ENCODE measurements around the gene SLC22A17. TPM values are rescaled to one million over a fixed set of nuclear protein-coding genes. Genes with fewer than 3 reads are reported as not detected.
A peak's percentile ranks its signal among the peaks of the same experiment; 100 is the strongest.

Gene SLC22A17
- total and polyA plus RNA-seq, 2 of the 13 experiments (the other 11 are each of a cell fraction or from before 2014, with no cell fraction given): 0.95 to 1.1 TPM

DNA sequence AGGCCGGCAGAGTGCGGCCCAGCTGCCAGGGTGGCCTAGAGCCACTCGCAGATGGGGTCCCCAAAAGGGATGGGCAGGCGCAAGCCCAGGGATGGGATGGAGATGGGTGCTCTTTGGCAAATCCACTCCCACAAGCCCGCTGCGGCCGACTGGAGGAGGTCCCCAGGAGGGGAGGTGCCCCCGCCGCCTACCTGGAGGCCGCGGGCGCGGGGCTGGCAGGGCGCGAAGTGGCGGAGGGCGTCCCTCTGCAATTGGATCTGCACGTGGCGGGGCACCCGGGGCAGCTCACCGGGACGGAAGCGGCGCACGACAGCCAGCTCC is 50.8 kb downstream of the SLC22A17 start (continued):
- TF ChIP-seq HDAC6 (IDR thresholded peaks at IDR 0.05; ENCODE audit: low read depth, low read length) (no peak), REPIN1 (CRISPR knock-in tag; IDR thresholded peaks at IDR 0.05; ENCODE audit: borderline replicate concordance, low read depth) (peak; percentile 76), NONO (IDR thresholded peaks at IDR 0.05) (no peak), NONO (CRISPR knock-in tag; conservative IDR thresholded peaks at IDR 0.05) (no peak), MAFG (CRISPR knock-in tag; IDR thresholded peaks at IDR 0.05) (no peak), FOXA1 (IDR thresholded peaks at IDR 0.05) (no peak), FOXA1 (CRISPR knock-in tag; IDR thresholded peaks at IDR 0.05) (no peak), ZFP37 (CRISPR knock-in tag; IDR thresholded peaks at IDR 0.05; ENCODE audit: borderline replicate concordance) (peak; percentile 98), PHF21A (CRISPR knock-in tag; IDR thresholded peaks at IDR 0.05) (no peak), POGZ (CRISPR knock-in tag; IDR thresholded peaks at IDR 0.05) (peak; percentile 75; the same call in 1 of the 2 replicates), ARNT2 (CRISPR knock-in tag; IDR thresholded peaks at IDR 0.05; ENCODE audit: low read depth) (no peak; the same call in none of the 2 replicates), TBX2 (CRISPR knock-in tag; IDR thresholded peaks at IDR 0.05; ENCODE audit: borderline replicate concordance) (peak; percentile 87; the same call in 1 of the 2 replicates), HOXA5 (CRISPR knock-in tag; IDR thresholded peaks at IDR 0.05) (peak; percentile 96), AKAP8 (CRISPR knock-in tag; IDR thresholded peaks at IDR 0.05) (0 out of 2 replicates have a peak, but pooled peaks have one; percentile 68), SRSF4 (IDR thresholded peaks at IDR 0.05; ENCODE audit: low read depth, low read length, poor library complexity, severe bottlenecking) (no peak), SYNCRIP (IDR thresholded peaks at IDR 0.05; ENCODE audit: insufficient read depth, low read depth, low read length) (no peak), RORA (CRISPR knock-in tag; IDR thresholded peaks at IDR 0.05) (no peak), MATR3 (CRISPR knock-in tag; IDR thresholded peaks at IDR 0.05) (no peak), NBN (conservative IDR thresholded peaks at IDR 0.05) (no peak), RXRB (CRISPR knock-in tag; IDR thresholded peaks at IDR 0.05; ENCODE audit: borderline replicate concordance) (peak; percentile 83), ZC3H4 (CRISPR knock-in tag; IDR thresholded peaks at IDR 0.05; ENCODE audit: borderline replicate concordance) (peak; percentile 36; the same call in 1 of the 2 replicates), ZFP1 (CRISPR knock-in tag; IDR thresholded peaks at IDR 0.05) (peak; percentile 96; the same call in 1 of the 2 replicates)
- TF ChIP-seq, protein P1, sequence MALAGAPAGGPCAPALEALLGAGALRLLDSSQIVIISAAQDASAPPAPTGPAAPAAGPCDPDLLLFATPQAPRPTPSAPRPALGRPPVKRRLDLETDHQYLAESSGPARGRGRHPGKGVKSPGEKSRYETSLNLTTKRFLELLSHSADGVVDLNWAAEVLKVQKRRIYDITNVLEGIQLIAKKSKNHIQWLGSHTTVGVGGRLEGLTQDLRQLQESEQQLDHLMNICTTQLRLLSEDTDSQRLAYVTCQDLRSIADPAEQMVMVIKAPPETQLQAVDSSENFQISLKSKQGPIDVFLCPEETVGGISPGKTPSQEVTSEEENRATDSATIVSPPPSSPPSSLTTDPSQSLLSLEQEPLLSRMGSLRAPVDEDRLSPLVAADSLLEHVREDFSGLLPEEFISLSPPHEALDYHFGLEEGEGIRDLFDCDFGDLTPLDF (CRISPR knock-in tag; IDR thresholded peaks at IDR 0.05): peak; percentile 88
- TF ChIP-seq, protein P2, sequence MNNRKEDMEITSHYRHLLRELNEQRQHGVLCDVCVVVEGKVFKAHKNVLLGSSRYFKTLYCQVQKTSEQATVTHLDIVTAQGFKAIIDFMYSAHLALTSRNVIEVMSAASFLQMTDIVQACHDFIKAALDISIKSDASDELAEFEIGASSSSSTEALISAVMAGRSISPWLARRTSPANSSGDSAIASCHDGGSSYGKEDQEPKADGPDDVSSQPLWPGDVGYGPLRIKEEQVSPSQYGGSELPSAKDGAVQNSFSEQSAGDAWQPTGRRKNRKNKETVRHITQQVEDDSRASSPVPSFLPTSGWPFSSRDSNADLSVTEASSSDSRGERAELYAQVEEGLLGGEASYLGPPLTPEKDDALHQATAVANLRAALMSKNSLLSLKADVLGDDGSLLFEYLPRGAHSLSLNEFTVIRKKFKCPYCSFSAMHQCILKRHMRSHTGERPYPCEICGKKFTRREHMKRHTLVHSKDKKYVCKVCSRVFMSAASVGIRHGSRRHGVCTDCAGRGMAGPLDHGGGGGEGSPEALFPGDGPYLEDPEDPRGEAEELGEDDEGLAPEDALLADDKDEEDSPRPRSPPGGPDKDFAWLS (CRISPR knock-in tag; IDR thresholded peaks at IDR 0.05; ENCODE audit: borderline replicate concordance): no peak
- TF ChIP-seq, protein P3, sequence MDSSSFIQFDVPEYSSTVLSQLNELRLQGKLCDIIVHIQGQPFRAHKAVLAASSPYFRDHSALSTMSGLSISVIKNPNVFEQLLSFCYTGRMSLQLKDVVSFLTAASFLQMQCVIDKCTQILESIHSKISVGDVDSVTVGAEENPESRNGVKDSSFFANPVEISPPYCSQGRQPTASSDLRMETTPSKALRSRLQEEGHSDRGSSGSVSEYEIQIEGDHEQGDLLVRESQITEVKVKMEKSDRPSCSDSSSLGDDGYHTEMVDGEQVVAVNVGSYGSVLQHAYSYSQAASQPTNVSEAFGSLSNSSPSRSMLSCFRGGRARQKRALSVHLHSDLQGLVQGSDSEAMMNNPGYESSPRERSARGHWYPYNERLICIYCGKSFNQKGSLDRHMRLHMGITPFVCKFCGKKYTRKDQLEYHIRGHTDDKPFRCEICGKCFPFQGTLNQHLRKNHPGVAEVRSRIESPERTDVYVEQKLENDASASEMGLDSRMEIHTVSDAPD (CRISPR knock-in tag; IDR thresholded peaks at IDR 0.05): peak; percentile 93
- TF ChIP-seq, protein P4, sequence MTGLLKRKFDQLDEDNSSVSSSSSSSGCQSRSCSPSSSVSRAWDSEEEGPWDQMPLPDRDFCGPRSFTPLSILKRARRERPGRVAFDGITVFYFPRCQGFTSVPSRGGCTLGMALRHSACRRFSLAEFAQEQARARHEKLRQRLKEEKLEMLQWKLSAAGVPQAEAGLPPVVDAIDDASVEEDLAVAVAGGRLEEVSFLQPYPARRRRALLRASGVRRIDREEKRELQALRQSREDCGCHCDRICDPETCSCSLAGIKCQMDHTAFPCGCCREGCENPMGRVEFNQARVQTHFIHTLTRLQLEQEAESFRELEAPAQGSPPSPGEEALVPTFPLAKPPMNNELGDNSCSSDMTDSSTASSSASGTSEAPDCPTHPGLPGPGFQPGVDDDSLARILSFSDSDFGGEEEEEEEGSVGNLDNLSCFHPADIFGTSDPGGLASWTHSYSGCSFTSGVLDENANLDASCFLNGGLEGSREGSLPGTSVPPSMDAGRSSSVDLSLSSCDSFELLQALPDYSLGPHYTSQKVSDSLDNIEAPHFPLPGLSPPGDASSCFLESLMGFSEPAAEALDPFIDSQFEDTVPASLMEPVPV (CRISPR knock-in tag; IDR thresholded peaks at IDR 0.05): peak; percentile 99; the same call in 1 of the 2 replicates
- TF ChIP-seq, protein P5, sequence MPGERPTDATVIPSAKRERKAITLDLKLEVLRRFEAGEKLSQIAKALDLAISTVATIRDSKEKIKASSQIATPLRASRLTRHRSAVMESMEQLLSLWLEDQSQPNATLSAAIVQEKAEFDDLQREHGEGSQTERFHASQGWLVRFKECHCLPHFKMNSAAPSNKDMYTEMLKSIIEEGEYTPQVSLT (CRISPR knock-in tag; IDR thresholded peaks at IDR 0.05; ENCODE audit: borderline replicate concordance, low read depth): no peak
